ENCODE measurements around the gene ANAPC2. TPM values are rescaled to one million over a fixed set of nuclear protein-coding genes. Genes with fewer than 3 reads are reported as not detected.

Gene ANAPC2
- total RNA-seq, 2 experiments from 2014 or later: 34.8 to 36.6 TPM

DNA sequence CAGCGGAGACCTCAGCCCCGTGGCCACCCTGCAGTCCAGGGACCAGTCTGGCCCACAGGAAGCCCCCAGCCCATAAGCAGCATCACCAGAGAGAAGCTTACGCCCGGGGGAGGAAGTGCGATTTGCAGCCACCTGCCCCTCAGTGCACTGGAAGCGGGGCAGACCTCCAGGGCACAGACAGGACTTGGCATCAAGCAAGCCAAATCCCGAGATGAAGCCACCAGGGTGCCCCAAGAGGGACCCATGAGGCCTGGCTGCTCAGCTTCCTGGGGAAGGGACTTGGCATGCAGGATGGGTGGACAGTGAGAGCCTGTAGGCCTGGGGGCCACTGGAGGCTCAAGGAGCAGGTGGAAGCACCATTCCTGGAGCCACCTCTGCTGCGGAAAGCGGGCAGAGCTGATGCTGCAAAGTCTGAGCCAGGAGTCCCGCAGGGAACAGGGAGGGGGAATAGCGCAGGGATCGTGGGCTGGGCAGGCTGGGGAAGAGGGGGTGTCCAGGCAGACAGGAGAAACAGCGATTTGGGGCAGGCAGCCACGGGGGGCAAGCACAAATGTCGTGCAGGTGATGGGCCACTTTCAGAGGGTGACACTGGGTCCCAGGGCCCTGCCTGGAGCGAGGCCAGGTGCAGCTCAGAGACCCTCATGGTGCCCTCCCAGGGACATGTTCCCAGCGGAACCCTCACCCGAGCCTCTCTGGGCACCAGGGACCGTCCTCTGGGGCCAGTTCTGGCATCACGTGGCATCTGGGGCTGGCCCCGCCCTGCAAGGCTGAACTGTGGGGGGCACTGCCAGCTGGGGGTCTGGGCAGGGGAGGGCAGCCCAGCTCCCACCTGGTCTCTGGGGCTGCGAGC lies 21.8 kb downstream of the ANAPC2 start:
- CTCF ChIA-PET: no interaction called here
- peaks cover 1% of the 10 kb centered on the region for H3K4me1 Mint-ChIP-seq (ENCODE audit: low read depth)
- peaks cover 29% of the 10 kb centered on the region for H3K27me3 Mint-ChIP-seq (ENCODE audit: low read depth)
- intact Hi-C loops (cut with micrococcal nuclease): no loop called here
- no peak for DNase-seq
- H3K27ac Mint-ChIP-seq: no peak overlapping the region
- no peaks in the 10 kb centered on the region for H3K36me3 Mint-ChIP-seq (ENCODE audit: low read depth)
- H3K9me3 Mint-ChIP-seq: no peaks in the 10 kb centered on the region
- H3K4me3 Mint-ChIP-seq: no peak overlapping the region

- CTCF ChIA-PET: no interaction called here
Measured at GRCh38 chr9:137165250-137165836, 23.0 kb downstream of the ANAPC2 start.

DNA sequence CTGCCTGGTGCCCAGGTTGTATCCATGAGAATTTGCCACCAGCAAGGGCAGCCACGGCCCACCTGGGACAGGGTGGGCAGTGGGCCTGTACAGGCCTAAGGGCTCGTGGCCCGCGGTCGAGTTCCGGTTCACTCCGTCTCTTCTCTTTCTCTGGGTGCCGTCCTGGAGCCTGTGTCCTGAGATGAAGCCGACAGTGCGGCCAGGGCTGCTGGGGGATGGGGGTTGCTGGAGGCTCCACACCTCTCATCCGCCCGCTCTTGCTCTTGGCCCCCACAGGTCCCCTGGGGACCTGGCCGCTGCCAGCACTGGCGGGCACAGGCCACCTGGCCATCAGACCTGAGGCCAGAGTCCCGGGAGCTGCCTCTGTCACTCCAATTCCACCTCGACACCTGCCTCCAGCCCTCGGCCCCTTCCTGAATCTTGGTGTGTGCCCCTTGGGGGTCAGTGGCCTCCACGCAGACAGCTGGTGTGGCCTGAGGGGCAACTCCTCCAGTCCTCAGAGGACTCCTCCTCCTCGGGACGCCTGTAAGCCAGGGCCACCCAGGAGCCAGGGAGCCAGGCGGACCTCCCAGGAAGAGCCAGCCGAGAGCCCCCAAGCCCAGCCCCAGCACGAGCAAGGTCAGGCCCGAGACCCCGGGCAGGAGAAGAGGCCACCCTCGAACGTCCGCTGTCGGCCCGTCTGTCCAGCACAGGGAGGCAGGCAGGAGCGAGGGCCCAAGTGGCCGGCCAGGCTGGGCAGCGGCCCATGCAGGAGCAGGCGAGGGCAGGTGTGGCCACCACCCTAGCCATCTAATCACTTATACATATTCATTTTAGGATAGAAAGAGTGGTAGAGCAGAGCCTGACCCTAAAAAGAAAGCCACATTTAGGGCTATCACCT lies 23.8 kb downstream of the ANAPC2 start:
- H3K36me3 Mint-ChIP-seq (ENCODE audit: low read depth): no peaks in the 10 kb centered on the region
- no peak for DNase-seq
- no peaks in the 10 kb centered on the region for H3K9me3 Mint-ChIP-seq
- no peak overlapping the region for H3K4me3 Mint-ChIP-seq
- intact Hi-C loops (cut with micrococcal nuclease): no loop called here
- CTCF ChIA-PET: no interaction called here
- peaks cover 23% of the 10 kb centered on the region for H3K27me3 Mint-ChIP-seq (ENCODE audit: low read depth)
- H3K27ac Mint-ChIP-seq: no peak overlapping the region
- H3K4me1 Mint-ChIP-seq (ENCODE audit: low read depth): peaks cover 1% of the 10 kb centered on the region

More at GRCh38 chr9:137165250-137165836, 23.0 kb downstream of the ANAPC2 start:
- no peak overlapping the region for H3K4me3 Mint-ChIP-seq
- no peak overlapping the region for H3K27ac Mint-ChIP-seq
- H3K9me3 Mint-ChIP-seq: no peaks in the 10 kb centered on the region
- peaks cover 22% of the 10 kb centered on the region for H3K27me3 Mint-ChIP-seq (ENCODE audit: low read depth)
- intact Hi-C loops (cut with micrococcal nuclease): no loop called here
- no peak for DNase-seq
- H3K4me1 Mint-ChIP-seq (ENCODE audit: low read depth): peaks cover 1% of the 10 kb centered on the region
- H3K36me3 Mint-ChIP-seq (ENCODE audit: low read depth): no peaks in the 10 kb centered on the region

DNA sequence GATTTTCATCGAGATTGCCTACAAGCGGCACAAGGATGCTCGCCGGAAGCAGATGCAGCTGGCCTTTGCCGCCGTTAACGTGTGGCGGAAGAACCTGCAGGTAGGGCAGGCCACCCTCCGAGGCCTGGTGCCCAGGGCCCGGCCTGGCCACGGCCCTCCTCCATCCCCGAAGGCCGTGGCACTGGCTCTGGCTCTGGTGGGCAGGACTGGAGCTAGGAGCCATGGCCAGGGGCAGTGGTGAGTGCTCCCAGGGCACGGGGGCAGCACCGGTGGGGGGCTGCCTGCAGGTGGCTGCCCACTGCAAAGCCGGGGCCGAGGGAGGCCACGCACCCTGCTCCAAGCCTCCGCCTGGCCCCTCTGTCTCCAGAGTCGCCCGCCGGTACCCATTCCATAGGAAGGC lies 24.6 kb downstream of the ANAPC2 start:
- CTCF ChIA-PET: no interaction called here
- H3K4me3 Mint-ChIP-seq: no peak overlapping the region
- H3K4me1 Mint-ChIP-seq (ENCODE audit: low read depth): peaks cover 5% of the 10 kb centered on the region
- no peak for DNase-seq
- H3K27me3 Mint-ChIP-seq (ENCODE audit: low read depth): peaks cover 29% of the 10 kb centered on the region
- H3K36me3 Mint-ChIP-seq (ENCODE audit: low read depth): no peaks in the 10 kb centered on the region
- intact Hi-C loops (cut with micrococcal nuclease): no loop called here
- no peaks in the 10 kb centered on the region for H3K9me3 Mint-ChIP-seq
- no peak overlapping the region for H3K27ac Mint-ChIP-seq

GRCh38 chr9:137163365-137163715 lies 25.0 kb downstream of the ANAPC2 start:
- H3K27ac Mint-ChIP-seq: no peak overlapping the region
- intact Hi-C loops (cut with micrococcal nuclease): no loop called here
- no peak for DNase-seq
- H3K27me3 Mint-ChIP-seq (ENCODE audit: low read depth): peaks cover 29% of the 10 kb centered on the region
- peaks cover 5% of the 10 kb centered on the region for H3K4me1 Mint-ChIP-seq (ENCODE audit: low read depth)
- H3K4me3 Mint-ChIP-seq: no peak overlapping the region
- no peaks in the 10 kb centered on the region for H3K36me3 Mint-ChIP-seq (ENCODE audit: low read depth)
- CTCF ChIA-PET: no interaction called here
- no peaks in the 10 kb centered on the region for H3K9me3 Mint-ChIP-seq

DNA sequence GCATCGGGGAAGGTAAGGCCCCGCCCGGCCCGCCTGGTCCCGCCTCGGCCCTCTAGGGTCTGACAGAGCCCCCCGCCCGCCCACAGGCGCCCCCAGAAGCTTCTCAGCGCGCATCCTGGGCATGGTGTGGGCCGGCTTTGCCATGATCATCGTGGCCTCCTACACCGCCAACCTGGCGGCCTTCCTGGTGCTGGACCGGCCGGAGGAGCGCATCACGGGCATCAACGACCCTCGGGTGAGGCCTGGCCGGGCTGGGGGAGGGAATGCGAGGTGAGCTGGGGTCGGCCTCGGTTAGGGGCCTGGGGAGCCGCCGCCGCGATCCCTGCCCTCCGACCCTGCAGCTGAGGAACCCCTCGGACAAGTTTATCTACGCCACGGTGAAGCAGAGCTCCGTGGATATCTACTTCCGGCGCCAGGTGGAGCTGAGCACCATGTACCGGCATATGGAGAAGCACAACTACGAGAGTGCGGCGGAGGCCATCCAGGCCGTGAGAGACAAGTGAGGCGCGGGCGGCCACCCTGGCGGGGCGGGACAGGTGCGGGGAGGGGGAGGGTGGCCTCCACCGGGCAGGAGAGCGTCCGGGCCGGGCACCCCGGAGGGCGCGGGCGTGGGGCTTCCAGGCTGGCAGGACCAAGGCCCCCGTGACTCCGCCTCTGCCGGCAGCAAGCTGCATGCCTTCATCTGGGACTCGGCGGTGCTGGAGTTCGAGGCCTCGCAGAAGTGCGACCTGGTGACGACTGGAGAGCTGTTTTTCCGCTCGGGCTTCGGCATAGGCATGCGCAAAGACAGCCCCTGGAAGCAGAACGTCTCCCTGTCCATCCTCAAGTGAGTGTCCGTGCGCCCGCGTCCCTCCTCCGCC lies 25.6 kb downstream of the ANAPC2 start:
- CTCF ChIA-PET: no interaction called here
- peaks cover 35% of the 10 kb centered on the region for H3K27me3 Mint-ChIP-seq (ENCODE audit: low read depth)
- no peak overlapping the region for H3K27ac Mint-ChIP-seq
- H3K9me3 Mint-ChIP-seq: no peaks in the 10 kb centered on the region
- H3K4me1 Mint-ChIP-seq (ENCODE audit: low read depth): peaks cover 5% of the 10 kb centered on the region
- H3K36me3 Mint-ChIP-seq (ENCODE audit: low read depth): no peaks in the 10 kb centered on the region
- no peak overlapping the region for H3K4me3 Mint-ChIP-seq
- DNase-seq: no peak
- intact Hi-C loops (cut with micrococcal nuclease): no loop called here

GRCh38 chr9:137161558-137162486 lies 26.5 kb downstream of the ANAPC2 start:
- peaks cover 39% of the 10 kb centered on the region for H3K27me3 Mint-ChIP-seq (ENCODE audit: low read depth)
- DNase-seq: no peak
- intact Hi-C loops (cut with micrococcal nuclease): no loop called here
- CTCF ChIA-PET: no interaction called here
- no peaks in the 10 kb centered on the region for H3K9me3 Mint-ChIP-seq
- H3K4me3 Mint-ChIP-seq: no peak overlapping the region
- peaks cover 4% of the 10 kb centered on the region for H3K4me1 Mint-ChIP-seq (ENCODE audit: low read depth)
- H3K36me3 Mint-ChIP-seq (ENCODE audit: low read depth): no peaks in the 10 kb centered on the region
- H3K27ac Mint-ChIP-seq: no peak overlapping the region

GRCh38 chr9:137160716-137161557 lies 27.4 kb downstream of the ANAPC2 start:
- intact Hi-C loops (cut with micrococcal nuclease): no loop called here
- no peak overlapping the region for H3K27ac Mint-ChIP-seq
- H3K4me1 Mint-ChIP-seq (ENCODE audit: low read depth): peaks cover 4% of the 10 kb centered on the region
- no peaks in the 10 kb centered on the region for H3K9me3 Mint-ChIP-seq
- no peak overlapping the region for H3K4me3 Mint-ChIP-seq
- DNase-seq: no peak
- CTCF ChIA-PET: no interaction called here
- H3K27me3 Mint-ChIP-seq (ENCODE audit: low read depth): peaks cover 39% of the 10 kb centered on the region
- no peaks in the 10 kb centered on the region for H3K36me3 Mint-ChIP-seq (ENCODE audit: low read depth)

GRCh38 chr9:137160054-137160425 lies 28.3 kb downstream of the ANAPC2 start:
- peaks cover 45% of the 10 kb centered on the region for H3K27me3 Mint-ChIP-seq (ENCODE audit: low read depth)
- intact Hi-C loops (cut with micrococcal nuclease): no loop called here
- CTCF ChIA-PET: no interaction called here

GRCh38 chr9:137159105-137160053 lies 29.0 kb downstream of the ANAPC2 start:
- CTCF ChIA-PET: no interaction called here
- no peak for DNase-seq
- intact Hi-C loops (cut with micrococcal nuclease): no loop called here
- Mint-ChIP-seq H3K4me3 (no peak overlapping the region), H3K36me3 (ENCODE audit: low read depth) (no peaks in the 10 kb centered on the region), H3K27ac (no peak overlapping the region), H3K4me1 (ENCODE audit: low read depth) (peaks cover 4% of the 10 kb centered on the region), H3K9me3 (no peaks in the 10 kb centered on the region), H3K27me3 (ENCODE audit: low read depth) (peaks cover 45% of the 10 kb centered on the region)

More at GRCh38 chr9:137160054-137160425, 28.3 kb downstream of the ANAPC2 start:
- Mint-ChIP-seq H3K9me3 (no peaks in the 10 kb centered on the region), H3K36me3 (ENCODE audit: low read depth) (no peaks in the 10 kb centered on the region), H3K27ac (no peak overlapping the region), H3K4me3 (no peak overlapping the region), H3K4me1 (ENCODE audit: low read depth) (peaks cover 4% of the 10 kb centered on the region)
- DNase-seq: no peak

Data from activated naive CD4-positive, alpha-beta T cell treated with anti-CD3 and anti-CD28 coated beads for 36 hours (primary cell).